ENCODE measurements around the gene MRTO4.

GRCh38 chr1:19268445-19268844 is 16.8 kb downstream of the MRTO4 start:
- no peak for TF ChIP-seq CTCF (IDR thresholded peaks at IDR 0.05)
- no peak for TF ChIP-seq POLR2A (IDR thresholded peaks at IDR 0.05)

Data from uterus (tissue), 2 donors.